ENCODE measurements around the gene CLIP4. TPM values are rescaled to one million over a fixed set of nuclear protein-coding genes. Genes with fewer than 3 reads are reported as not detected.

CLIP4 gene
- total RNA-seq, 1 donor from 2014 or later: 61.1 TPM

DNA sequence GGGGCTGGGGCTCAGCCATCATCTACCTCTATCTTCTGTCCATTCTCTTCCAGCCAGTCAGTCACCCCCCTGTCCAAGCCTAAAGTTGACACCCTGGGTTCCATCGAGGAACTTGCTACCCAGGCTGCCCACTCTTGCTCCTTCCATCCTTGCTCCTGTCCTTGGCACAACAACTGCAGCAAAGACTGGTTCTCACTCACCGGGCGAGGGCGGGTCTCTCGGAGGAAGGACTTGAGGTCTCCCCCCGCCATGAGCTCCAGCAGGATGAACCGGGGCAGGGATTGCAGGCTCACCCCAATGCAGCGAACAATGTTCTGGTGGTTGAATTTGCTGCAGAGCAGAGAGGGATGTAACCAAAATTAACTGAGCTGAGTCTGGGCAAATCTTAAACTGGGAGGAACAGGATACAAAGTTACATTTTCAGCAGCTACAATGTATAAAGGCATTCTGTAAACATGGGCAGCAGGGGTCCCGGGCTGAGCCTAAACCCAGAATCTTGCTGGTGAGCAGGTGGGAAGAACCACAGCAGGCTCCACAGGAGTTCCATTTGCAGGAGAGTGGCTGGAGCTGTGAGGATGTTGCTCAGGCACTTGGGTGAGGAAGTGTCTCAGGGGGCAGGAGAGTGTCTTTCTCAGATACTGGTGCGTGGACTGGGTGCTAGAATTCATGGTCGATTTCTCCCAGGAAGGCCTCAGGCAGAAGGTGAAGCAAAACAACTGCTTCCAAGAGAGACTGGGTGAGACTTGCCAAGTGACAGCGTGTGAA, 105.5 kb downstream of the CLIP4 start:
- no peak for ATAC-seq
- Histone ChIP-seq H3K27ac (no peak overlapping the region), H3K4me3 (no peak overlapping the region), H3K9me3 (no peaks in the 10 kb centered on the region), H3K27me3 (no peaks in the 10 kb centered on the region), H3K36me3 (no peaks in the 10 kb centered on the region), H3K4me1 (peaks cover 9% of the 10 kb centered on the region)
- DNase-seq: no peak
- TF ChIP-seq, protein P1, sequence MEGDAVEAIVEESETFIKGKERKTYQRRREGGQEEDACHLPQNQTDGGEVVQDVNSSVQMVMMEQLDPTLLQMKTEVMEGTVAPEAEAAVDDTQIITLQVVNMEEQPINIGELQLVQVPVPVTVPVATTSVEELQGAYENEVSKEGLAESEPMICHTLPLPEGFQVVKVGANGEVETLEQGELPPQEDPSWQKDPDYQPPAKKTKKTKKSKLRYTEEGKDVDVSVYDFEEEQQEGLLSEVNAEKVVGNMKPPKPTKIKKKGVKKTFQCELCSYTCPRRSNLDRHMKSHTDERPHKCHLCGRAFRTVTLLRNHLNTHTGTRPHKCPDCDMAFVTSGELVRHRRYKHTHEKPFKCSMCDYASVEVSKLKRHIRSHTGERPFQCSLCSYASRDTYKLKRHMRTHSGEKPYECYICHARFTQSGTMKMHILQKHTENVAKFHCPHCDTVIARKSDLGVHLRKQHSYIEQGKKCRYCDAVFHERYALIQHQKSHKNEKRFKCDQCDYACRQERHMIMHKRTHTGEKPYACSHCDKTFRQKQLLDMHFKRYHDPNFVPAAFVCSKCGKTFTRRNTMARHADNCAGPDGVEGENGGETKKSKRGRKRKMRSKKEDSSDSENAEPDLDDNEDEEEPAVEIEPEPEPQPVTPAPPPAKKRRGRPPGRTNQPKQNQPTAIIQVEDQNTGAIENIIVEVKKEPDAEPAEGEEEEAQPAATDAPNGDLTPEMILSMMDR (IDR thresholded peaks at IDR 0.05): no peak
- intact Hi-C loops (cut with DNase I): no loop called here

DNA sequence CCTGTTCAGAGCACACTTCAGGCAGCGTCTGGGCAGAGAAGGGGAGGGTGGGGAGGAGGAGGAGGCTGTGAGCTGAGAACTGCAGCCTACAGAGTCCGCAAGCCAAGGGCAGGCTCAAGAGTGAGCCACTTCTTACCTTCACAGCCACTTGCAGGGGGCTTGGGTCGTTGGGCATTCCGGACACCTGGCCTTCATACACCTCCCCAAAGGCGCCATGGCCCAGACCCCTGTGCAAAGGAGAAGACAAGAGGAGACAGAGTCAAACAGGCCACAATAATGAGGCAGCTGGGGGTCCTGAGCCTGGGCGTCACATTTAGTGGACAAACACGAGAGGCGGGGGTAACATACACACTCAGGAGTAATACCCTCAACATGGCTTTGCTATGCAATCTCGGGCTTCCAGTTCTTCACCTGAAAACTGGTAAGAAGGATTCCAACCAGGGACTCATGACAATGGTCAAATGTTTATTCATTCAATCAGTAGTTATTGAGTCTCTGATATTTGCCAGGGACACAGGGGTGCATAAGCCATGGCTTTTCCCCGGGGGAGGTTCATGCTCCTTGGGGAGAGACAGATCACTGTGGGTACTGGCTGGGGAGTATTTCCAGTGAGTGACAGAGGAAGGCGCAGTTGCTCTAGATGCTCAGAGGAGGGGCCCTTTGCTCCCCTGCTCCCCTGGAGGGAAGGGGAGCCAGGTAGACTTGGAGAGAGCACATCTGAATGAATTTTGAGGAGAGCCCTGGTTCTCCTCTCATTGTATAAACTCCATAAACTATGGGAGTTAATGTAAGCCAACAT, 107.4 kb downstream of the CLIP4 start:
- Histone ChIP-seq H3K9me3 (no peaks in the 10 kb centered on the region), H3K4me1 (peaks cover 9% of the 10 kb centered on the region), H3K4me3 (no peak overlapping the region), H3K27me3 (no peaks in the 10 kb centered on the region), H3K27ac (no peak overlapping the region), H3K36me3 (no peaks in the 10 kb centered on the region)
- DNase-seq: peak; percentile 28
- intact Hi-C loops (cut with DNase I): no loop called here
- ATAC-seq: no peak
- TF ChIP-seq, protein P1 (IDR thresholded peaks at IDR 0.05): no peak

DNA sequence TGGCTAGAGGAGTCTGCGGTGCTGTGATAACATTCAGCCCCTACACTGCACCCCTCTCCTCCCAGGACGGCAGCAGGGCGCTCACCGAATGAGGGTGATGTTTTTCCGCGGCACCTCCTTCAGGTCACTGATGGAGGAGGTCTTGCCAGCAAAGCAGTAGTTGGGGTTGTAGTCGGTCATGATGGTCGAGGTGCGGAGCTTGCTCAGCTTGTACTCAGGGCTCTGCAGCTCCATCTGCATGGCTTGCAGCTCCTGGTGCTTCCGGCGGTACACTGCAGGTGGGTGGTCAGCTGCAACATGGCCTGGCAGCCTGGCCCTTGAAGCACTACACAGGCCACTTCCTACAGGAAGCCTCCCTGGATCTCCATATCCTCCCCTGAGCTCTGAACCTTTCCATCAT, 108.0 kb downstream of the CLIP4 start:
- H3K4me1 ChIP-seq: peaks cover 9% of the 10 kb centered on the region
- no peak for ATAC-seq
- H3K4me3 ChIP-seq: no peak overlapping the region
- H3K9me3 ChIP-seq: no peaks in the 10 kb centered on the region
- intact Hi-C loops (cut with DNase I): no loop called here
- TF ChIP-seq, protein P1 (IDR thresholded peaks at IDR 0.05): no peak
- no peaks in the 10 kb centered on the region for H3K36me3 ChIP-seq
- DNase-seq: peak; percentile 45
- H3K27me3 ChIP-seq: no peaks in the 10 kb centered on the region
- H3K27ac ChIP-seq: no peak overlapping the region

DNA sequence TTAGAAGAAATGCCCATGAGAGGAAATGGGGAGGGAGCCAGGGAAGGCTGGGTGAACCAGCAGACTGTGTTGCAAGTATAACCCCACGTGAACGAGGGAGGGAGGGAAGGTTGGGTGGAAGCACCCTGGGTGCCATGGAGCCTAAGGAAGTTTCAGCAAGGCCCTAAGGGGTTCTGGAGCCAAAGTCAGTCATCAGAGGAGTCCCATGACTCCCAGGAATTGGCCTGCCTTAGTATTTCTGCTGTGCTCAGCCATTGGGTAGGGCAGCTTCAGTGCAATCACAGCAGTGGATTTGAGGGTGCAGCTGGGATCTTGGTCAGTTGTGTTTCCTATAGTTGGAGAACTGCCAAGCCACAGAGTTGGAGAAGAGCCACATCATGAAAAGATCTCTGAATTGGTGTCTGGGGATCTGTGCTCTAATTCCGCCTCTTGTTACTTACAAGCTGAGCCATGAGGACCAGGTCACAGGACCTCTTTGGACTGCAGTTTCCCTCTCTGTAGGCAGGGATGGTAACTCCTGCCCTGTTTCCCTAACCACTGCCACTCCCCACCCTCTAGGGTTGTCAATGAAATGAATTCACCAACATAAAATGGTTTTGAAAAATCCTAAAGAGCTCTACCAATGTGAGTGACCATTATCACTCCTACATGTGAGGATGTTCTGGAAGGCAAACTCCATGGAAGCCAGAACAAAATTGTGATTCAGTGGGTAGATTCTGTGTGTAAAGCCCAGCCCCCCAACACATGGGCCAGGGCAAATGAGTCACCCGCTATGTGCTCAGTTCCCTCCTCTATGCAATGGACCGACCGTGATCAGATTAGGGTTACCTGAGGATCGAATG, 108.9 kb downstream of the CLIP4 start:
- TF ChIP-seq, protein P1 (IDR thresholded peaks at IDR 0.05): no peak
- ATAC-seq: peak; percentile 83
- intact Hi-C loops (cut with DNase I): no loop called here
- Histone ChIP-seq H3K27ac (no peak overlapping the region), H3K4me1 (peaks cover 9% of the 10 kb centered on the region), H3K4me3 (no peak overlapping the region), H3K27me3 (no peaks in the 10 kb centered on the region), H3K36me3 (no peaks in the 10 kb centered on the region), H3K9me3 (no peaks in the 10 kb centered on the region)
- peak; percentile 67 for DNase-seq

DNA sequence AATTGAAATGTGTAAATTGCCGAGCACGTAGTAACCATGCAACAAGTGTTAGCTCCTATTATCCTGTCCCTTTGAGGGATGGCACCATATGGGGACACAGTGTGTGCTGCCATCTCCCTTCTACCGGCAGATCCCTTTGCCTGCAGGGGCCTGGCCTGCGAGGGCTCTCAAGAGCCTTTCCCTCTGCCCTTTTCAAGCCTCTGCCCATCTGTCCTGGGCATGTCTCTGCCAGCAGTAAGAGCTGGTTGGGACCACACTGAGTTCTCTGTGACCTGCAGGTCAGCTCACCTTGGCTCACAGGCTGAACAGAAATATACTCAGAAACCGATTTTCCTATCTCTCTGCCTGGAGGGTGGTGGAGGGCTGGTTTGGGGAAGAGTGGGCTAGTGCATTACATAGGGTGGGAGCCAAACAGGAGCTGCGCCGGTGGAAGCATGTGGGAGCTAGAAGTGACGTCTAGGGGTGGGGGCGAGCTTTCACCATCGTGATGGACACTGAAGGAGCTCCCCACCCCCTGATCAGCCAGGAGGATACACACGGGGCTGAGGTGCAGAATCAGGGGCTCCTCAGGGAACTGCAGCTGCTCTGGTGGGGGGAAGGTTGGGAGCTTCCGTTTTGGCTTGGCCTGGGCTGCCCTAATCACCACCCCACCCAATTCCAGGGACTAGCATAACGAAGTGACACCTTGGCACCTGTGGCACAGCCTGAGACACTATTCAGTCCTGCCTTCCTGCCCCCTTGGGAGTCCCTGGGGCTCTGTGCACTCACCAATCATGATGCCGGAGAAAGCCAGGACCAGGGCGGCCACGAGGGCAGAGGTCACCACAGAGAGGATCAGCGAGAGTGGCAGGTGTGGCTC, 109.7 kb downstream of the CLIP4 start:
- ATAC-seq (no peak), DNase-seq (peak; percentile 56)
- intact Hi-C loops (cut with DNase I): no loop called here
- H3K27ac ChIP-seq: no peak overlapping the region
- H3K4me3 ChIP-seq: no peak overlapping the region
- H3K9me3 ChIP-seq: no peaks in the 10 kb centered on the region
- TF ChIP-seq, protein P1 (IDR thresholded peaks at IDR 0.05): no peak
- peaks cover 9% of the 10 kb centered on the region for H3K4me1 ChIP-seq
- no peaks in the 10 kb centered on the region for H3K27me3 ChIP-seq
- no peaks in the 10 kb centered on the region for H3K36me3 ChIP-seq
